A549 (cell line): ENCODE measurements around the gene TBC1D1. TPM values are rescaled to one million over a fixed set of nuclear protein-coding genes. Genes with fewer than 3 reads are reported as not detected.

ENCODE experiments used
- ATAC-seq, 2 experiments: fragments of 200-7000 bp in 1 of 2; fragments of >200 bp in 1 of 2; cut with Nextera tagmentation in 1 of 2; cut with Tn5 transposase in 1 of 2; 3 replicates each; pipeline versions ENCODE4 v1.8.0 to v1.9.1; 2018 to 2020; ENCODE audit warnings: mild to moderate bottlenecking in 1 of 2, moderate library complexity in 1 of 2
- CTCF ChIA-PET: fragments of 300-600 bp; sonication (Branson Sonifier 250); formaldehyde crosslinking; extraction: SDS; loops from one replicate; lab custom pipeline; 2021; ENCODE audit warnings: antibody characterized with exemption, inconsistent platforms; lab: Yijun Ruan, JAX
- POLR2A ChIA-PET: fragments of 350-600 bp; formaldehyde crosslinking; extraction: SDS; loops from one replicate; lab custom pipeline; 2021; ENCODE audit warnings: antibody characterized with exemption, inconsistent platforms; lab: Yijun Ruan, JAX
- DNase-seq, 2 experiments: peaks; one replicate each; pipeline versions ENCODE4 v3.0.0 to v3.0.0-alpha.2; 2011 to 2016; ENCODE audit warnings: low read depth in 1 of 2, low spot score in 1 of 2
- FAIRE-seq: peaks from 2 replicates; lab custom pipeline; 2011; peaks lifted over from hg19 to GRCh38; lab: Jason Lieb, UNC
- H3K27ac ChIP-seq, 2 experiments: fragments of >200 bp; sonication (Bioruptor Twin); formaldehyde crosslinking; 3 replicates each; pipeline ENCODE4 v1.5.1; 2016 to 2017
- H3K4me1 ChIP-seq: fragments of >200 bp; sonication (Bioruptor Twin); formaldehyde crosslinking; 3 replicates; pipeline ENCODE4 v1.6.1; 2016
- H3K4me2 ChIP-seq: fragments of >200 bp; sonication (Bioruptor Twin); formaldehyde crosslinking; 3 replicates; pipeline ENCODE4 v1.6.1; 2016
- H3K4me3 ChIP-seq: fragments of >200 bp; sonication (Bioruptor Twin); formaldehyde crosslinking; 3 replicates; pipeline ENCODE4 v1.5.1; 2016
- H3K9me3 ChIP-seq: fragments of >200 bp; sonication (Bioruptor Twin); formaldehyde crosslinking; 3 replicates; pipeline ENCODE4 v1.6.1; 2016
- CBX2 ChIP-seq: fragments of 200-600 bp; sonication (generic); IDR thresholded peaks from 2 replicates; pipeline ENCODE4 v1.6.1; 2016; ENCODE audit warnings: low read depth, mild to moderate bottlenecking, borderline replicate concordance
- EHF ChIP-seq: fragments of 250-450 bp; sonication (Bioruptor Pico); IDR thresholded peaks from 2 replicates; pipeline ENCODE4 v1.5.0; 2020; ENCODE audit warnings: mild to moderate bottlenecking
- EHMT2 ChIP-seq: fragments of 200-600 bp; sonication (generic); IDR thresholded peaks from 2 replicates; pipeline ENCODE4 v1.6.1; 2016; ENCODE audit warnings: antibody characterized with exemption, low read depth, mild to moderate bottlenecking, moderate library complexity
- GATA3 ChIP-seq: IDR thresholded peaks from 2 replicates; pipeline ENCODE4 v1.6.1; 2012; ENCODE audit warnings: borderline replicate concordance
- MAFK ChIP-seq: fragments of 450-650 bp; IDR thresholded peaks from 2 replicates; pipeline ENCODE4 v1.6.1; 2014; ENCODE audit not compliant: partially characterized antibody
- MYC ChIP-seq: IDR thresholded peaks from 2 replicates; pipeline ENCODE4 v1.6.1; 2012; ENCODE audit warnings: mild to moderate bottlenecking, inconsistent platforms, low read length, improper control_type of control experiment, borderline replicate concordance
- PHF8 ChIP-seq: fragments of 200-600 bp; sonication (generic); IDR thresholded peaks from 2 replicates; pipeline ENCODE4 v1.6.1; 2016; ENCODE audit warnings: low read depth, mild to moderate bottlenecking, antibody characterized with exemption, moderate library complexity, borderline replicate concordance
- RFX5 ChIP-seq: fragments of 450-650 bp; IDR thresholded peaks from 2 replicates; pipeline ENCODE4 v1.7.1; 2014; ENCODE audit warnings: antibody characterized with exemption, mild to moderate bottlenecking, moderate library complexity
- RNF2 ChIP-seq: fragments of 200-600 bp; sonication (generic); IDR thresholded peaks from 2 replicates; pipeline ENCODE4 v1.6.1; 2016; ENCODE audit warnings: low read depth, mild to moderate bottlenecking, antibody characterized with exemption, moderate library complexity, borderline replicate concordance
- SREBF2 ChIP-seq: fragments of 450-650 bp; IDR thresholded peaks from 2 replicates; pipeline ENCODE4 v1.6.1; 2014; ENCODE audit warnings: mild to moderate bottlenecking, moderate library complexity
- TP53 ChIP-seq: fragments of 250-450 bp; sonication (Bioruptor Pico); IDR thresholded peaks from 2 replicates; pipeline ENCODE4 v1.5.0; 2021; ENCODE audit warnings: mild to moderate bottlenecking, moderate library complexity
- ZC3H11A ChIP-seq: fragments of 450-650 bp; IDR thresholded peaks from 2 replicates; pipeline ENCODE4 v1.6.1; 2014; ENCODE audit warnings: antibody characterized with exemption, mild to moderate bottlenecking
- ZFP36 ChIP-seq: fragments of 450-650 bp; IDR thresholded peaks from 2 replicates; pipeline ENCODE4 v1.6.1; 2014; ENCODE audit warnings: borderline replicate concordance; ENCODE audit not compliant: partially characterized antibody
- WGBS: methylation state at CpG from one replicate; pipeline ENCODE4 v1.1.6; 2017; ENCODE audit errors: missing lambda C conversion rate; 5-methylcytosine and 5-hydroxymethylcytosine counted together
- polyA plus RNA-seq, 4 experiments: library from polyadenylated mRNA; depleted of rRNA in 3 of 4; stranded (reverse); fragments of >200 nt; fragmentation: RNase III in 1 of 4; extraction: RNeasy Plus Mini Kit Qiagen cat#74134 plus additional on column Dnase treatment in 1 of 4; gene quantifications; 2 replicates in 3 of 4; 3 replicates in 1 of 4; pipeline ENCODE4 v1.2.3, GENCODE V29; 2011 to 2017
- TF ChIP-seq, protein P1 (sequence below): IDR thresholded peaks from 2 replicates; pipeline ENCODE4 v1.6.1; 2012
- TF ChIP-seq, protein P2 (sequence below): fragments of 450-650 bp; IDR thresholded peaks from 2 replicates; pipeline ENCODE4 v1.6.1; 2014; ENCODE audit warnings: antibody characterized with exemption
- TF ChIP-seq, protein P3 (sequence below): fragments of >200 bp; sonication (Bioruptor Twin); formaldehyde crosslinking; IDR thresholded peaks from 2 replicates; pipeline ENCODE4 v1.6.1; 2016

The TBC1D1 gene
- polyA plus RNA-seq, 2 of the 4 experiments (the other 2 are of a cell fraction) = 26.5 to 28.5 TPM

DNA sequence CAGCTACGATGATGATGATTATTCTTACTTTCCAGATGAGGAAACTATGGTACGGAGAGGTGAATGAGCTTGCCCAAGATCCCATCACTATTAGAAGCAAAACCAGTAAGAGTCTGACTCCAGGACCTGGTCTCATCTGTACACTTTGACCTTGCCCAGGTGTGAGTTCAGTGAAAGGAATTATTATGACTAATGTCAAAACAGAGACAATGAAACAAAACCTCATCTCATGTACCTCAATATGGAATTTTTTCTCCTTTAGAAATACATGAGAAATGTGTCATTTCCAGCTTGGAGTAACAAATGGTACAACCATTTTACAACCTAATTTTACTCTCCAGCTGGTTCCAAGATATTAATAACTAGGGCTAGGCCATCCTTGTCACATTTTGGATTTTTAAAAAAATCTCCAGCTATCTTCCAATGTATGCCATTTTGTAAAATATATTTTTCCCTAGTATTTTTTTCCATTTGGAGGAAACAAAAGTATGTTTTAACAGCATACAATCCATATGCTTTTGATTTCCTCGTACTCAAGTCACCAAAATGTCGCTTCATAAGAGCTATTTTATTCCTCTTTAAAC is 283.1 kb downstream of the TBC1D1 start:
- WGBS = 75% methylated on average over 4 of the region's 4 CpGs
- Histone ChIP-seq H3K4me3 (no peak overlapping the region), H3K4me1 (peaks cover 5% of the 10 kb centered on the region; the same call in 1 of the 3 replicates), H3K9me3 (no peaks in the 10 kb centered on the region), H3K4me2 (no peak overlapping the region), H3K27ac (no peak overlapping the region)
- ChIA-PET POLR2A (no interaction called here), CTCF (interaction anchor here (1.8 to 2.7 kb wide), 3 partner anchors 13 to 557 kb away, joined by 7 to 12 read pairs (median 7); no protein-coding TSS in a partner anchor)
- ATAC-seq (no peak), FAIRE-seq (no peak), DNase-seq (no peak)
- TF ChIP-seq ZC3H11A (no peak), MYC (no peak), RNF2 (no peak), ZFP36 (no peak)

DNA sequence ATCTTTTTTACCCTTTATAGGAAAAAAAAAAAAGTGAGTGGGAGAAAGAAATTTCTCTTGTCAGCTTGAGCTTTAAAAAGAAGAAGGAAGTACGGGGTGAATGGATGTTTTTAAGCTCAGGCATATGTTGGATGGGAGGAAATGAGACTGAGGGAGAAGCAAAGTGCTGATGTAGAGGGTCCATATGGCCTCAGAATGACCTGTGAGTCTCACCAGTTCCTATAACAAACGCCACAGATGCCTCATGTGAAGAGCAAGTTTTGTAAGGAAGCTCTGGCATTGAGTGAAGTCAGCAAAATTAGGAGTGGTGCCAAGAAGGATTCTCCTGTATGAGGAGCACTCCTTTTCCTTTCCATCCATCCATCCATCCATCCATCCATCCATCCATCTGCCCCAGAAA is 283.9 kb downstream of the TBC1D1 start:
- DNase-seq (no peak), FAIRE-seq (no peak), ATAC-seq (no peak)
- no peaks in the 10 kb centered on the region for H3K9me3 ChIP-seq
- 60% methylated on average over 2 of the region's 2 CpGs for WGBS
- CTCF ChIA-PET = interaction anchor here (0.6 to 2.7 kb wide), 6 partner anchors 14 to 979 kb away, joined by 3 to 12 read pairs (median 5); no protein-coding TSS in a partner anchor
- TF ChIP-seq, protein P1, sequence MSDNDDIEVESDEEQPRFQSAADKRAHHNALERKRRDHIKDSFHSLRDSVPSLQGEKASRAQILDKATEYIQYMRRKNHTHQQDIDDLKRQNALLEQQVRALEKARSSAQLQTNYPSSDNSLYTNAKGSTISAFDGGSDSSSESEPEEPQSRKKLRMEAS = no peak
- TF ChIP-seq ZFP36 (no peak), EHF (CRISPR knock-in tag) (no peak), GATA3 (no peak), MAFK (peak; percentile 26)
- TF ChIP-seq, protein P2, sequence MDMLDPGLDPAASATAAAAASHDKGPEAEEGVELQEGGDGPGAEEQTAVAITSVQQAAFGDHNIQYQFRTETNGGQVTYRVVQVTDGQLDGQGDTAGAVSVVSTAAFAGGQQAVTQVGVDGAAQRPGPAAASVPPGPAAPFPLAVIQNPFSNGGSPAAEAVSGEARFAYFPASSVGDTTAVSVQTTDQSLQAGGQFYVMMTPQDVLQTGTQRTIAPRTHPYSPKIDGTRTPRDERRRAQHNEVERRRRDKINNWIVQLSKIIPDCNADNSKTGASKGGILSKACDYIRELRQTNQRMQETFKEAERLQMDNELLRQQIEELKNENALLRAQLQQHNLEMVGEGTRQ = no peak
- POLR2A ChIA-PET = no interaction called here
- H3K4me3 ChIP-seq = no peak overlapping the region
- no peak overlapping the region for H3K27ac ChIP-seq
- peaks cover 5% of the 10 kb centered on the region; the same call in 2 of the 3 replicates for H3K4me1 ChIP-seq
- no peak overlapping the region for H3K4me2 ChIP-seq

DNA sequence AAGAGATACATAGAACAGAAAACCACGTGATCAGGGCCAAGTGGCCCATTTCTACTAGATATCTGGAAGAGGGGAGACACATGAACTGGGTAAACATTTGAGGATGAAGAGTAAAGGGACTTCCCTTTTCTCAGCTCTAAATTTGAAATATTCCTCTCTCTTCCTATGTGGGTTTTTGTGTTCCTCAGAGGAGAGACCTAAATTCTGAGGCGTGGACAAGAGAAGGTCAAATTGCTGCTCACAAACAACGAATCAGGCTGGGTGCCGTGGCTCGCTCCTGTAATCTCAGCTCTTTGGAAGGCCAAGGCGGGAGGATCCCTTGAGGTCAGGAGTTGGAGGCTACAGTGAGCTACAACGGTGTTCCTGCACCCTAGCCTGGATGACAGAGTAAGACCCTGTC is 285.3 kb downstream of the TBC1D1 start:
- POLR2A ChIA-PET = no interaction called here
- WGBS = 87% methylated on average over 7 of the region's 7 CpGs
- FAIRE-seq = no peak
- no peak for TF ChIP-seq TP53 (CRISPR knock-in tag)
- no peak for TF ChIP-seq RFX5
- TF ChIP-seq, protein P3, sequence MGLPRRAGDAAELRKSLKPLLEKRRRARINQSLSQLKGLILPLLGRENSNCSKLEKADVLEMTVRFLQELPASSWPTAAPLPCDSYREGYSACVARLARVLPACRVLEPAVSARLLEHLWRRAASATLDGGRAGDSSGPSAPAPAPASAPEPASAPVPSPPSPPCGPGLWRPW = no peak
- TF ChIP-seq EHMT2 = no peak
- TF ChIP-seq SREBF2 = no peak
- TF ChIP-seq PHF8 = no peak
- TF ChIP-seq, protein P2 = no peak
- no peak for TF ChIP-seq CBX2
- TF ChIP-seq, all 56 proteins: peak for 0
- CTCF ChIA-PET = interaction anchor here (0.7 to 2.7 kb wide), 2 partner anchors 500 to 555 kb away, joined by 4 to 12 read pairs; no protein-coding TSS in a partner anchor
- DNase-seq (no peak), ATAC-seq (no peak)
- H3K4me2 ChIP-seq = no peak overlapping the region
- no peak overlapping the region for H3K27ac ChIP-seq
- peaks cover 11% of the 10 kb centered on the region; the same call in 2 of the 3 replicates for H3K4me1 ChIP-seq
- H3K4me3 ChIP-seq = no peak overlapping the region
- no peaks in the 10 kb centered on the region for H3K9me3 ChIP-seq
